SK-N-SH (cell line): ENCODE data around the gene MT1X.

Source experiments
- CHD2 ChIP-seq: fragments of 150-350 bp; IDR thresholded peaks from 2 replicates; pipeline ENCODE4 v1.6.1; 2018; ENCODE audit warnings: low read length; ENCODE audit not compliant: partially characterized antibody
- EP300 ChIP-seq, 2 experiments: IDR thresholded peaks; 2 replicates each; pipeline versions ENCODE4 v1.4.0 to v1.6.1; 2012; ENCODE audit warnings: borderline replicate concordance in 1 of 2, low read depth in 1 of 2, low read length in 1 of 2
- FOXJ3 ChIP-seq: sonication (generic); formaldehyde crosslinking; IDR thresholded peaks from 2 replicates; pipeline ENCODE4 v1.5.1; 2020; ENCODE audit warnings: mild to moderate bottlenecking, missing genetic modification reagents
- FOXM1 ChIP-seq: IDR thresholded peaks from 2 replicates; pipeline ENCODE4 v1.4.0; 2012; ENCODE audit warnings: low read depth, mild to moderate bottlenecking
- RAD21 ChIP-seq: IDR thresholded peaks from 2 replicates; pipeline ENCODE4 v1.6.1; 2012; ENCODE audit warnings: mild to moderate bottlenecking, low read length
- TAF1 ChIP-seq: IDR thresholded peaks from 2 replicates; pipeline ENCODE4 v1.6.1; 2012; ENCODE audit warnings: low read depth, mild to moderate bottlenecking, low read length, moderate library complexity, borderline replicate concordance
- TF ChIP-seq, protein P1 (sequence below): fragments of 200-600 bp; sonication (generic); IDR thresholded peaks from 2 replicates; pipeline ENCODE4 v1.6.1; 2017; ENCODE audit warnings: antibody characterized with exemption, mild to moderate bottlenecking, moderate library complexity
- TF ChIP-seq, protein P2 (sequence below): IDR thresholded peaks from 2 replicates; pipeline ENCODE4 v1.4.0; 2012; ENCODE audit warnings: low read depth
- TF ChIP-seq, protein P3 (sequence below): IDR thresholded peaks from 2 replicates; pipeline ENCODE4 v1.4.0; 2012; ENCODE audit warnings: low read depth, borderline replicate concordance

DNA sequence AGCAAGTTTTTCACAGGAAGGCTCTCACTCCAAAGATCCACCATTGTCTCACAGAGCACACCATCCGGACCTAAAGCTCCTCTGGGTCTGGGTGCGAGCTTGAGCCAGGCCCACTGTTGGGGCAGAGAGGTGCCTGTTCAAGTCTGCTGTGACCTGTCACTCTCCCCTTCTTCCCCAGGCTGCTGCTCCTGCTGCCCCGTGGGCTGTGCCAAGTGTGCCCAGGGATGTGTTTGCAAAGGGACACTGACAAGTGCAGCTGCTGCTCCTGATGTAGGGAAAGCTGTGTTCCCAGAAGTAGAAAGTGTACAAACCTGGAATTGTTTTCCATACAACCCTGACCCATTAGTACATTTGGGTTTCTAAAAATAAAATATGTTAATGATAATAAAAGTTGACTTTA lies 4.8 kb upstream of the MT1X start:
- TF ChIP-seq, protein P1, sequence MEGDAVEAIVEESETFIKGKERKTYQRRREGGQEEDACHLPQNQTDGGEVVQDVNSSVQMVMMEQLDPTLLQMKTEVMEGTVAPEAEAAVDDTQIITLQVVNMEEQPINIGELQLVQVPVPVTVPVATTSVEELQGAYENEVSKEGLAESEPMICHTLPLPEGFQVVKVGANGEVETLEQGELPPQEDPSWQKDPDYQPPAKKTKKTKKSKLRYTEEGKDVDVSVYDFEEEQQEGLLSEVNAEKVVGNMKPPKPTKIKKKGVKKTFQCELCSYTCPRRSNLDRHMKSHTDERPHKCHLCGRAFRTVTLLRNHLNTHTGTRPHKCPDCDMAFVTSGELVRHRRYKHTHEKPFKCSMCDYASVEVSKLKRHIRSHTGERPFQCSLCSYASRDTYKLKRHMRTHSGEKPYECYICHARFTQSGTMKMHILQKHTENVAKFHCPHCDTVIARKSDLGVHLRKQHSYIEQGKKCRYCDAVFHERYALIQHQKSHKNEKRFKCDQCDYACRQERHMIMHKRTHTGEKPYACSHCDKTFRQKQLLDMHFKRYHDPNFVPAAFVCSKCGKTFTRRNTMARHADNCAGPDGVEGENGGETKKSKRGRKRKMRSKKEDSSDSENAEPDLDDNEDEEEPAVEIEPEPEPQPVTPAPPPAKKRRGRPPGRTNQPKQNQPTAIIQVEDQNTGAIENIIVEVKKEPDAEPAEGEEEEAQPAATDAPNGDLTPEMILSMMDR = no peak
- no peak for TF ChIP-seq RAD21
- TF ChIP-seq, protein P2, sequence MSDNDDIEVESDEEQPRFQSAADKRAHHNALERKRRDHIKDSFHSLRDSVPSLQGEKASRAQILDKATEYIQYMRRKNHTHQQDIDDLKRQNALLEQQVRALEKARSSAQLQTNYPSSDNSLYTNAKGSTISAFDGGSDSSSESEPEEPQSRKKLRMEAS = no peak
- TF ChIP-seq, protein P3, sequence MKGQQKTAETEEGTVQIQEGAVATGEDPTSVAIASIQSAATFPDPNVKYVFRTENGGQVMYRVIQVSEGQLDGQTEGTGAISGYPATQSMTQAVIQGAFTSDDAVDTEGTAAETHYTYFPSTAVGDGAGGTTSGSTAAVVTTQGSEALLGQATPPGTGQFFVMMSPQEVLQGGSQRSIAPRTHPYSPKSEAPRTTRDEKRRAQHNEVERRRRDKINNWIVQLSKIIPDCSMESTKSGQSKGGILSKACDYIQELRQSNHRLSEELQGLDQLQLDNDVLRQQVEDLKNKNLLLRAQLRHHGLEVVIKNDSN = no peak
- TF ChIP-seq FOXJ3 = no peak
- TF ChIP-seq FOXM1 = no peak
- TF ChIP-seq EP300 (IDR thresholded peaks at IDR 0.05; ENCODE audit: borderline replicate concordance in 1 of 2, low read depth in 1 of 2, low read length in 1 of 2) = no peak
- TF ChIP-seq CHD2 = no peak
- no peak for TF ChIP-seq TAF1
